HG02798 (cell line): ENCODE measurements around the gene MRTFA.
A peak's percentile ranks its signal among the peaks of the same experiment; 100 is the strongest.

Experiments
- ATAC-seq: cut with Tn5 transposase; IDR thresholded peaks from one replicate; pipeline ENCODE4 v1.9.1; 2021; ENCODE audit warnings: mild to moderate bottlenecking; ENCODE audit not compliant: unreplicated experiment, poor library complexity

MRTFA gene

GRCh38 chr22:40444178-40444831, 192.2 kb downstream of the MRTFA start:
- no peak for ATAC-seq

GRCh38 chr22:40443732-40444131, 192.8 kb downstream of the MRTFA start:
- no peak for ATAC-seq

- no peak for ATAC-seq
These were observed 194.6 kb downstream of the MRTFA start for GRCh38 chr22:40441761-40442390.

GRCh38 chr22:40436505-40437431, 199.8 kb downstream of the MRTFA start:
- ATAC-seq: peak; percentile 71

- no peak for ATAC-seq
These were observed 201.8 kb downstream of the MRTFA start for GRCh38 chr22:40434745-40435144.

- ATAC-seq: no peak
These were observed 202.4 kb downstream of the MRTFA start for GRCh38 chr22:40434106-40434505.

GRCh38 chr22:40433416-40434090, 203.0 kb downstream of the MRTFA start:
- ATAC-seq: no peak

- no peak for ATAC-seq
These were observed 203.9 kb downstream of the MRTFA start for GRCh38 chr22:40432625-40433024.

GRCh38 chr22:40432157-40432556, 204.4 kb downstream of the MRTFA start:
- no peak for ATAC-seq

- no peak for ATAC-seq
These were observed 205.5 kb downstream of the MRTFA start for GRCh38 chr22:40430991-40431390.

- no peak for ATAC-seq
These were observed 207.0 kb downstream of the MRTFA start for GRCh38 chr22:40429481-40429880.

GRCh38 chr22:40428796-40429195, 207.7 kb downstream of the MRTFA start:
- ATAC-seq: no peak

GRCh38 chr22:40426594-40427333, 209.8 kb downstream of the MRTFA start:
- no peak for ATAC-seq

- ATAC-seq: no peak
These were observed 211.4 kb downstream of the MRTFA start for GRCh38 chr22:40425082-40425481.

GRCh38 chr22:40423882-40424640, 212.5 kb downstream of the MRTFA start:
- ATAC-seq: no peak

GRCh38 chr22:40423310-40423688, 213.2 kb downstream of the MRTFA start:
- no peak for ATAC-seq

- ATAC-seq: no peak
These were observed 213.8 kb downstream of the MRTFA start for GRCh38 chr22:40422558-40423309.

- ATAC-seq: no peak
These were observed 214.6 kb downstream of the MRTFA start for GRCh38 chr22:40421941-40422340.

- no peak for ATAC-seq
These were observed 215.5 kb downstream of the MRTFA start for GRCh38 chr22:40421082-40421350.
